Right lobe of liver (tissue), 4 donors: ENCODE results near the gene RPS19.

ENCODE experiments used
- CTCF ChIP-seq, 4 donors: fragments of 200-600 bp in 3 of 4; fragments of 450-650 bp in 1 of 4; IDR thresholded peaks; one replicate each; pipeline versions ENCODE4 v1.5.1 to v1.8.0; 2016 to 2022; ENCODE audit warnings: antibody characterized with exemption in 4 of 4, mild to moderate bottlenecking in 2 of 4
- POLR2A ChIP-seq: fragments of 450-650 bp; IDR thresholded peaks from one replicate; pipeline ENCODE4 v1.6.1; 2017; ENCODE audit warnings: antibody characterized with exemption, mild to moderate bottlenecking
- donor health status: DM: no; HTN: no; CAD: no.
- donor health status: DM: no; HTN: no; CAD: no.
- donor health status: DM: no; HTN: yes; CAD: no.

- TF ChIP-seq CTCF (IDR thresholded peaks at IDR 0.05) (no peak), POLR2A (no peak)
Observed at GRCh38 chr19:41911889-41912731, 52.1 kb downstream of the RPS19 start.
